ENCODE measurements around the gene UROC1.

Gene UROC1

GRCh38 chr3:126456766-126457388 lies 60.7 kb downstream of the UROC1 start:
- no peak for TF ChIP-seq EP300 (IDR thresholded peaks at IDR 0.05; ENCODE audit: borderline replicate concordance)
- no peak for TF ChIP-seq REST (IDR thresholded peaks at IDR 0.05; ENCODE audit: low read depth)
- TF ChIP-seq CREB1 (IDR thresholded peaks at IDR 0.05; ENCODE audit: low read depth): no peak
- no peak for TF ChIP-seq CEBPB (IDR thresholded peaks at IDR 0.05)
- TF ChIP-seq TEAD4 (IDR thresholded peaks at IDR 0.05): no peak
- TF ChIP-seq NFIC (IDR thresholded peaks at IDR 0.05): no peak
- no peak for TF ChIP-seq FOXM1 (IDR thresholded peaks at IDR 0.05; ENCODE audit: borderline replicate concordance, low read depth)
- TF ChIP-seq TAF1 (IDR thresholded peaks at IDR 0.05; ENCODE audit: low read depth): no peak
- no peak for TF ChIP-seq EGR1 (IDR thresholded peaks at IDR 0.05)
- no peak for TF ChIP-seq USF1 (IDR thresholded peaks at IDR 0.05)
- TF ChIP-seq ZBTB7A (IDR thresholded peaks at IDR 0.05; ENCODE audit: low read depth): no peak
- no peak for TF ChIP-seq YY1 (IDR thresholded peaks at IDR 0.05; ENCODE audit: low read depth)
- no peak for TF ChIP-seq TCF12 (IDR thresholded peaks at IDR 0.05; ENCODE audit: low read depth)
- no peak for TF ChIP-seq RAD21 (IDR thresholded peaks at IDR 0.05; ENCODE audit: low read depth)
- TF ChIP-seq MAX (IDR thresholded peaks at IDR 0.05): no peak

GRCh38 chr3:126456211-126456610 lies 61.4 kb downstream of the UROC1 start:
- no peak for TF ChIP-seq USF1 (IDR thresholded peaks at IDR 0.05)
- TF ChIP-seq ZBTB7A (IDR thresholded peaks at IDR 0.05; ENCODE audit: low read depth): no peak
- TF ChIP-seq EP300 (IDR thresholded peaks at IDR 0.05; ENCODE audit: borderline replicate concordance): no peak
- no peak for TF ChIP-seq TAF1 (IDR thresholded peaks at IDR 0.05; ENCODE audit: low read depth)
- TF ChIP-seq CREB1 (IDR thresholded peaks at IDR 0.05; ENCODE audit: low read depth): no peak
- no peak for TF ChIP-seq REST (IDR thresholded peaks at IDR 0.05; ENCODE audit: low read depth)

- TF ChIP-seq CREB1 (IDR thresholded peaks at IDR 0.05; ENCODE audit: low read depth) (no peak), MAX (IDR thresholded peaks at IDR 0.05) (no peak), FOXM1 (IDR thresholded peaks at IDR 0.05; ENCODE audit: borderline replicate concordance, low read depth) (no peak), CEBPB (IDR thresholded peaks at IDR 0.05) (no peak), TAF1 (IDR thresholded peaks at IDR 0.05; ENCODE audit: low read depth) (no peak), REST (IDR thresholded peaks at IDR 0.05; ENCODE audit: low read depth) (no peak), NFIC (IDR thresholded peaks at IDR 0.05) (no peak)
These were observed 63.0 kb downstream of the UROC1 start for GRCh38 chr3:126454437-126455198.

GRCh38 chr3:126454025-126454424 lies 63.5 kb downstream of the UROC1 start:
- TF ChIP-seq TEAD4 (IDR thresholded peaks at IDR 0.05): no peak
- no peak for TF ChIP-seq RAD21 (IDR thresholded peaks at IDR 0.05; ENCODE audit: low read depth)
- no peak for TF ChIP-seq YY1 (IDR thresholded peaks at IDR 0.05; ENCODE audit: low read depth)
- no peak for TF ChIP-seq REST (IDR thresholded peaks at IDR 0.05; ENCODE audit: low read depth)
- TF ChIP-seq USF1 (IDR thresholded peaks at IDR 0.05): no peak
- no peak for TF ChIP-seq EGR1 (IDR thresholded peaks at IDR 0.05)
- no peak for TF ChIP-seq TAF1 (IDR thresholded peaks at IDR 0.05; ENCODE audit: low read depth)
- TF ChIP-seq MAX (IDR thresholded peaks at IDR 0.05): no peak
- TF ChIP-seq NFIC (IDR thresholded peaks at IDR 0.05): no peak
- TF ChIP-seq FOXM1 (IDR thresholded peaks at IDR 0.05; ENCODE audit: borderline replicate concordance, low read depth): no peak
- TF ChIP-seq ZBTB7A (IDR thresholded peaks at IDR 0.05; ENCODE audit: low read depth): no peak
- no peak for TF ChIP-seq CREB1 (IDR thresholded peaks at IDR 0.05; ENCODE audit: low read depth)
- no peak for TF ChIP-seq EP300 (IDR thresholded peaks at IDR 0.05; ENCODE audit: borderline replicate concordance)
- no peak for TF ChIP-seq TCF12 (IDR thresholded peaks at IDR 0.05; ENCODE audit: low read depth)

Data from Ishikawa (cell line).